HL-60 (cell line): Measurements from ENCODE around the gene BLOC1S4.

ENCODE experiments used
- GABPA ChIP-seq: IDR thresholded peaks from 2 replicates; pipeline ENCODE4 v1.6.1; 2012; ENCODE audit warnings: low read depth
- POLR2AphosphoS5 ChIP-seq: IDR thresholded peaks from 2 replicates; pipeline ENCODE4 v1.6.1; 2012; ENCODE audit warnings: low read depth
- SPI1 ChIP-seq: IDR thresholded peaks from 2 replicates; pipeline ENCODE4 v1.6.1; 2012; ENCODE audit warnings: low read depth, mild to moderate bottlenecking, borderline replicate concordance
- TF ChIP-seq, protein P1 (sequence below): IDR thresholded peaks from one replicate; pipeline ENCODE4 v1.5.1; 2011; ENCODE audit warnings: low read length, control low read depth, inconsistent platforms; ENCODE audit not compliant: insufficient read depth
- TF ChIP-seq, protein P2 (sequence below): IDR thresholded peaks from 2 replicates; pipeline ENCODE4 v1.6.1; 2012; ENCODE audit warnings: low read depth; ENCODE audit not compliant: insufficient replicate concordance

DNA sequence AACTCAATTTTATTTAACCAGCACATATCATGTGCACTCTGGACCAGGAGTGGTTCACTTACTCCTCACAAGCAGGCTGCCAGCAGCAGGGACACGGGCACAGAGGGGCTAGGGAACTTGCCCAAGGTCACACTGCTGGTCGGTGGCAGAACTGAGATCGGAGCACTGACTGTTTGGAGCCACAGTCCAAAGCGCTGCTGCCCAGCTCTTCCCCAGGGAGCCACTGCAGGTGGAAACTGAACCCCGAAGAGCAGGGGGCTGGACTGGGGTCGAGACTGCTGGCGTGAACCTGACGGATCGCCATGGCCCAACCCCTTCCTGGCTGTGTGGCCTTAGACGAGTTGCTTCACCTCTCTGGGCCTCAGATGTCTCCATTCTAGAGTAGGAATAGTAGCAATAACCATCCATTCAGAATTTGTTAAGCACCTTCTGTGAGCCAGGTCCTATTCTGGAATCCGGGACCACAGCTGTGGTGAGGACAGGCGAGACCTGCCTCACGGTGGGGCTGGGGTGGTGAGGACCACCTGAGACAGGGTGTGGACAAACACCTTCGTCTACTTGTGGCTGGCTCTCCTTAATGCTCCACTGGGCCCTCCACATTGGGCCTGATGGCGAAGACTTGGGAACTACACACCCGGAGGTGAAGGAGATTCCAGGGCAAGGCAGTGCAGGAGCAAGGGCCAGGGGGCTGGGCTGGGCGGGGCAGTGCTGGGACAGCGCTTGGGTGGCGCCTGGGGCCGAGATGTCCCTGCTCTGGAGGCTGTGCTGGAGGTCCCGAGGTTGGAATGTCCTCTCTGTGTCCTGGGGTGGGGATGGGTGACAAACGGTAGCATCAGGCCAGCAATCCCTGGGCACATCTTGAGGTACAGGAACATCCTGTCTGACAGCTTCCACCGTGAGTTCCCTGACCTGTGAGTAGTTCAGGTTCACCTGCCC, 34.6 kb downstream of the BLOC1S4 start:
- TF ChIP-seq, protein P1, sequence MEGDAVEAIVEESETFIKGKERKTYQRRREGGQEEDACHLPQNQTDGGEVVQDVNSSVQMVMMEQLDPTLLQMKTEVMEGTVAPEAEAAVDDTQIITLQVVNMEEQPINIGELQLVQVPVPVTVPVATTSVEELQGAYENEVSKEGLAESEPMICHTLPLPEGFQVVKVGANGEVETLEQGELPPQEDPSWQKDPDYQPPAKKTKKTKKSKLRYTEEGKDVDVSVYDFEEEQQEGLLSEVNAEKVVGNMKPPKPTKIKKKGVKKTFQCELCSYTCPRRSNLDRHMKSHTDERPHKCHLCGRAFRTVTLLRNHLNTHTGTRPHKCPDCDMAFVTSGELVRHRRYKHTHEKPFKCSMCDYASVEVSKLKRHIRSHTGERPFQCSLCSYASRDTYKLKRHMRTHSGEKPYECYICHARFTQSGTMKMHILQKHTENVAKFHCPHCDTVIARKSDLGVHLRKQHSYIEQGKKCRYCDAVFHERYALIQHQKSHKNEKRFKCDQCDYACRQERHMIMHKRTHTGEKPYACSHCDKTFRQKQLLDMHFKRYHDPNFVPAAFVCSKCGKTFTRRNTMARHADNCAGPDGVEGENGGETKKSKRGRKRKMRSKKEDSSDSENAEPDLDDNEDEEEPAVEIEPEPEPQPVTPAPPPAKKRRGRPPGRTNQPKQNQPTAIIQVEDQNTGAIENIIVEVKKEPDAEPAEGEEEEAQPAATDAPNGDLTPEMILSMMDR = no peak
- TF ChIP-seq SPI1 (no peak), POLR2AphosphoS5 (no peak), GABPA (no peak)
- TF ChIP-seq, protein P2, sequence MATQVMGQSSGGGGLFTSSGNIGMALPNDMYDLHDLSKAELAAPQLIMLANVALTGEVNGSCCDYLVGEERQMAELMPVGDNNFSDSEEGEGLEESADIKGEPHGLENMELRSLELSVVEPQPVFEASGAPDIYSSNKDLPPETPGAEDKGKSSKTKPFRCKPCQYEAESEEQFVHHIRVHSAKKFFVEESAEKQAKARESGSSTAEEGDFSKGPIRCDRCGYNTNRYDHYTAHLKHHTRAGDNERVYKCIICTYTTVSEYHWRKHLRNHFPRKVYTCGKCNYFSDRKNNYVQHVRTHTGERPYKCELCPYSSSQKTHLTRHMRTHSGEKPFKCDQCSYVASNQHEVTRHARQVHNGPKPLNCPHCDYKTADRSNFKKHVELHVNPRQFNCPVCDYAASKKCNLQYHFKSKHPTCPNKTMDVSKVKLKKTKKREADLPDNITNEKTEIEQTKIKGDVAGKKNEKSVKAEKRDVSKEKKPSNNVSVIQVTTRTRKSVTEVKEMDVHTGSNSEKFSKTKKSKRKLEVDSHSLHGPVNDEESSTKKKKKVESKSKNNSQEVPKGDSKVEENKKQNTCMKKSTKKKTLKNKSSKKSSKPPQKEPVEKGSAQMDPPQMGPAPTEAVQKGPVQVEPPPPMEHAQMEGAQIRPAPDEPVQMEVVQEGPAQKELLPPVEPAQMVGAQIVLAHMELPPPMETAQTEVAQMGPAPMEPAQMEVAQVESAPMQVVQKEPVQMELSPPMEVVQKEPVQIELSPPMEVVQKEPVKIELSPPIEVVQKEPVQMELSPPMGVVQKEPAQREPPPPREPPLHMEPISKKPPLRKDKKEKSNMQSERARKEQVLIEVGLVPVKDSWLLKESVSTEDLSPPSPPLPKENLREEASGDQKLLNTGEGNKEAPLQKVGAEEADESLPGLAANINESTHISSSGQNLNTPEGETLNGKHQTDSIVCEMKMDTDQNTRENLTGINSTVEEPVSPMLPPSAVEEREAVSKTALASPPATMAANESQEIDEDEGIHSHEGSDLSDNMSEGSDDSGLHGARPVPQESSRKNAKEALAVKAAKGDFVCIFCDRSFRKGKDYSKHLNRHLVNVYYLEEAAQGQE = no peak
